Measurements from ENCODE around the gene ZNF678.
"Not testable (repeated sequence)": the region's sequence is repeated elsewhere in the genome, so short reads cannot be mapped to it uniquely, and the experiment has no call there.

The ZNF678 gene

GRCh38 chr1:227556288-227556687 is 7.1 kb upstream of the ZNF678 start:
- DNase-seq, result no peak

GRCh38 chr1:227557962-227558725 is 5.2 kb upstream of the ZNF678 start:
- no peak for DNase-seq

DNA sequence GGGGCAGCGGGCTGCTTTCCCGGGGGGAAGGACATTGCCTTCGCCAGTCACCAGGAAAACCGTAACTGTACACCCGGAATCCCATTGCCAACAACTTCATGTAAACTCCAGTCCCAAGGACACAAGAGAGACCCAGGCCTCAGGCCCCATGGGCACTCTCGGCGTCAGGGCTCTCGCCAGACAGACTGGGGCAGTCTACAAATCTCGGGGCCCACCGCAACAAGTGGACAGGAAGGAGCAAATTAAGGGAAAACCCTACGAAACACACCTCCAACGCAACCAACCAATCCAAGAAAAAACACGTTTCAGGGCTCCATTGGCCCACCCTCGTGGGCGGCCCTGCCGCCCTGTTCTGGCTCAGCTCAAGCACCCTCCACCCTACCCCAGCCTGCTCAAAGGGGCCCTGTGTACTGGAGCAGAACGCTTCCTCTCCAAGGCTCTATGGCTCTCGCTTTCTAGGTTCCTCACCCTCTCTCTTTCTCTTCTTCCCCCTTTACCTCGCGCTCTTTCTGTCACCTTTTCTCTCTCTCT is 4.6 kb upstream of the ZNF678 start:
- DNase-seq, result no peak

- DNase-seq, result no peak
Observed at GRCh38 chr1:227559499-227559898, 3.9 kb upstream of the ZNF678 start.

- no peak for DNase-seq
Observed at GRCh38 chr1:227559926-227560325, 3.4 kb upstream of the ZNF678 start.

DNA sequence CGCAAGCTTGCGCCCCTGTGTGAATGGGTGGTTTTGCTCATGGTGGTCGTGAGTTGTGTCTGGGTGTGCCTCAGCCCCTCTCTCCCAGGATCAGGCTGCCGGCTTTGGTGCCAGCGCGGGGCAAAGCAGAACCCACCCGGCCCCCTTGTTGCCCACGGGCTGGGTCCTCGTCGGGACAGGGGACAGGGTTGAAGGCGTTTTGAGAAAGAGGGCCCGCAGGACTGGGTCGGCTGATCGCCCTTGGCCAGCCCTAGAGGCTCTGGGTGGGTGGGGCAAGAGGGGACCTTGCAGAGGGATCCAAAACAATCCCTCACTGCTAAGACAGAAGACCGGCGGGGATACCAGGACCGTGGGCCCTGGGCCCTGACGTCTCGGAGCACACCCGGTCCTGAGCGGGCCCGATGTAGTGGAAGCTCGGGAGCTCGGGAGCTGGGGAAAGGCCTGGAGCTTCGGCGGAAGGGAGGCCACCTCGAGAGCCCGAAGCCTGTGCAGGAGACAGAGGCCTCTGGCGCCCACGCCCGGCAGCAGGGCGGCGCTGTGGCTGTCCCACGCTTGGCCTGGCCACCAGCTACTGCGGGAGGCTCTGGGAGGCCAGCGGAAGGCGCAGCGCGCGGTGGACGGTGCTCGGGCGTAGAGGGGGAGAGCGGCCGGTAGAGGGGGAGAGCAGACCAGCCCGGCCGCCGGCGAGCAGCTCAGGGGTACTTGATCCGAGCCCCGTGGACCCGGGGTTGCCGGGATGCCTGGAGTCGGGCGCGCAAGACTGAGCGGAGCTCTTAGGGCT is 2.8 kb upstream of the ZNF678 start:
- DNase-seq, result no peak

DNA sequence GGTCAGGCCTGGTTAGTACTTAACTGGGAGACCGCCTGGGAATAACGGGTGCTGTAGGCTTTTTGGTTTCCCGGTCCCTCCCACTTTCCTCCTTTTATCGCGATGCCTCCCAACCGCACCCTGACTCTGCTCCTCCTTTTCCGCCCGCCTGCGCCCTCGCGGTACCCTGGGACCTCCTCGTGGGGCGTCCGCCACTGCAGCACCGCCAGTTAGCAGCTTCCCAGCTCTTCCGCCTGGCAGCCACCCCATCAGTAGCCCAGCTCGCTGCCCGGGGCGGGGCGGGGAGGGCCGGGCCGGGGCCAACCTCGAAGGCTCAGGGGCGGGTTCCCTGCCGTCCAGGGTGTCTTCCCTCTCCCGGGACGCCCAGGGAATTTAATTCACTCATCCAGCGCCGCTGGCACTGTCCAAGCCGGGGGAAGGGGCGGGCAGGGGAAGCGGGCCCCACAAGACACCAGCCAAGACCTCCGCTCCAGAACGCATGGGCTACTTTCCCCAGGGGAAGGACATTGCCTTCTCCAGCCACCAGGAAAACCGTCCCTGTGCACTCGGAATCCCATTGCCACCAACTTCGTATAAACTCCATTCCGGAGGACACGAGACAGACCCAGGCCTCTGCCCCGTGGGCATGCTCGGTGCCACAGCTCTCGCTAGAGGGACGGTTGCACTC is 2.0 kb upstream of the ZNF678 start:
- DNase-seq, result no peak

DNA sequence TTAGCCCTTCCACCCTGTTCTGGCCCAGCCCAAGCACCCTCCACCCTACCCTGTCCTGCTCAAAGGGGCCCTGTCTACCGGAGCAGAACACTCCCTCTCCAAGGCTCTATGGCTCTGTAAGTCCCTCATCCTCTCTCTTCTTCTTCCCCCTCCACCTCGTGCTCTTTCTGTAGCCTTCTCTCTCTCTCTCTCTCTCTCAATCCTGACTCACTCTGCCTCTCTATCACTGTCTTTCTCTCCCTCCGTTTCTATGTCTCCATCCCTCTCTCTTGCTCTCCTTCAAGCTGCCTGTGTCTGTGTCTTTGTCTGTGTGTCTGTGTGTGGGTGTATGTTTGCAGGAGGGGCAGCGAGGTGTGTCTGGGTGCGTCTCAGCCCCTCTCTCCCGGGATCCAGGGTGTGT is 1.3 kb upstream of the ZNF678 start:
- DNase-seq, result no peak

- no peak for DNase-seq
Observed at GRCh38 chr1:227562933-227563323, 428 bp upstream of the ZNF678 start.

GRCh38 chr1:227567256-227567655 is 3.9 kb downstream of the ZNF678 start:
- no peak for DNase-seq

DNA sequence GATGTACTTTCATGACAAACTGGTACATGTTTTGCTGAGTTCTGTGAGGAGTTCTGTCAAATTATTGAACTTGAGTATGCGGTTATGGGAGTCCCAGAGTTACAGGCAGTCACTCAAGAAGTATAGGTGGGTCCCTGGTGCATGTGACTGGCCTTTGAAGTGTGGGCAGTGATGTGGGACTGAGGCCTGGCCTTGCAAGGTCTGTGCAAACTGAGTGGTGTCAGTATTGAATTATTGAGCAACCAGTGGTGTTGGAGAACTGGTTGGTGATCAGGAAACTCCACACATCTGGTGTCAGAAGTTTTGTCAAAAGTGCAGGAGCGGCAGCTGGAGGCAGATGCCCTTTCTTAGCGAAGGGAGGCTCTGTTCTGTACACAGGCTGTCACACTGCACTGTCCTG is 5.2 kb downstream of the ZNF678 start:
- DNase-seq, result no peak

DNA sequence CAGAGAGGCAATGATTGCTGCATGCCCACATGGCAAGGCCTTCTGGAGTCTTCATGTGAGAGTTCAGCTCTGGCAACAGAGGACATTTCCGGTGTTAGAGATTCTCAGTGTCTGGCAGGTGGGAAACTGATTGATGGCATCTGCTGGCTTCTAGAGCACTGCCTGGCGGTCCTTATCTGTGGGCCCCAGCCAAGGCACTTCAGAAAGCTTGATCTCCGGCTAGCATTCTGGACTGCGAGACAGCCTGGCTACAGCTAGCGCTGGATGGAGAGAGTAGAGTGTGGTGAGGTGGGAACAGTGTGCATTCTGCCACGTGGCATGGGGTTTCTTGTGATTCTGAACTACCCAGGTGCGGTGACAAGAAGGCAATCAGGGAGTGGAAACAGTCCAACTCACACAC is 9.4 kb downstream of the ZNF678 start:
- DNase-seq, result no peak

- DNase-seq, result no peak
Observed at GRCh38 chr1:227574926-227575325, 11.6 kb downstream of the ZNF678 start.

- DNase-seq, result no peak
Observed at GRCh38 chr1:227576189-227576588, 12.8 kb downstream of the ZNF678 start.

GRCh38 chr1:227577500-227577899 is 14.1 kb downstream of the ZNF678 start:
- DNase-seq, result no peak

- DNase-seq, result no peak
Observed at GRCh38 chr1:227583354-227583753, 20.0 kb downstream of the ZNF678 start.

DNA sequence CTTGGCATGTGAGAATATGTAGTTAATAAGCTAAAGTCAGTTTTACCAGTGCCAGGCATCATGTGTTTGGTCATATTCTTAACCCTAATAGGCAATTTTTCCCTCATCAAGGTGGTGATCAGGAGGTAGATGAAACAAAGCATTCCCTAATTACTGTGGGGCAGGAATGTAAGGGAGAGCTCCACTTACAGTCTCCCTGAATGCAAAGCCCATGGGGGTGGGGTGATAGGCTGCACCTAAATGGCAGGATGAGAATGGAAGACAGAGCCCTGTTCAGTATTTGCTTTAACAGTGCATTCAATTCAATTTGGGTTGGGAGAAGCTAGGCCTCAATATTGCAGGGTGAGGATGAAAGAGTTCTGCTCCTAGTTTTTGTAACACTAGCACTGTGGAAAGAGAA is 23.4 kb downstream of the ZNF678 start:
- no peak for DNase-seq

DNA sequence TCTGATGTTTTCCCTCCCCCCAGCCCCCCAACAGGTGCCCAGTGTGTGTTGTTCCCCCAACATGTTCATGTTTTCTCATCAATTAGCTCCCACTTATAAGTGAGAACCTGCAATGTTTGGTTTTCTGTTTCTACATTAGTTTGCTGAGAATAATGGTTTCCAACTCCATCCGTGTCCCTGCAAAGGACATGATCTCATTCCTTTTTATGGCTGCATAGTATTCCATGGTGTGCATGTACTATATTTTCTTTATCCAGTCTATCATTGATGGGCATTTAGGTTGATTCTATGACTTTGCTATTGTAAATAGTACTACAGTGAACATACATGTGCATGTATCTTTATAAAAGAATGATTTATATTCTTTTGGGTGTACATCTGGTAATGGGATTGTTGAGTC is 24.6 kb downstream of the ZNF678 start:
- no peak for DNase-seq

DNA sequence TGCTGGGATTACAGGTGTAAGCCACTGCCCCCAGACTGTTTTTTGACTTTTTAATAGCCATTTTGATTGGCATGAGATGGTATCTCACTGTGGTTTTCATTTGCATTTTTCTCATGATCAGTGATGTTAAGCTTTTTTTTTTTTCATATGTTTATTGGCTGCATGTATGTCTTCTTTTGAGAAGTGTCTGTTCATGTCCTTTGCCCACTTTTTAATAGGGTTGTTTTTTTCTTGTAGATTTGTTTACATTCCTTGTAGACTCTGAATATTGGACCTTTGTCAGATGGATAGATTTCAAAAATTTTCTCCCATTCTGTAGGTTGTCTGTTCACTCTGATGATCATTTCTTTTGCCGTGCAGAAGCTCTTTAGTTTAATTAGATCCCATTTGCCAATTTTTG is 25.4 kb downstream of the ZNF678 start:
- DNase-seq, result not testable (repeated sequence)

DNA sequence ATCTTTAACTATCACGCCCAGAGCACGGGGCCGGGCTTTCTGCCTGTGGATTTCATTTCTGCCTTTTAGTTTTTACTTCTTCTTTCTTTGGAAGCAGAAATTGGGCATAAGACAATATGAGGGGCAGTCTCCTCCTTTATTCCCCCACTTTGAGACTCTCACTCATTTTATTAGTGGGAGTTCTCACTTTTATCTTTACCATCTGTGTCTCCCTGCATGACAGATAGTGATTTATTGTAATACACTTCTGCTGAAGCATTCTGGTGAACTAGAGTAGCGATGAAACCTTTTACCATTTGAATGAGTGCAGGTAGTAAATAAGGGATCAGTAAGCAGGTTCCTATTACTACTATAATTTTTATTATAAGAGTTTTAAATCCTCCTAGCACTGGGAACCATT is 26.4 kb downstream of the ZNF678 start:
- not testable (repeated sequence) for DNase-seq

GRCh38 chr1:227596222-227596621 is 32.9 kb downstream of the ZNF678 start:
- DNase-seq, result not testable (repeated sequence)

GRCh38 chr1:227603327-227603726 is 40.0 kb downstream of the ZNF678 start:
- no peak for DNase-seq

GRCh38 chr1:227604446-227604845 is 41.1 kb downstream of the ZNF678 start:
- DNase-seq, result no peak

- not testable (repeated sequence) for DNase-seq
Observed at GRCh38 chr1:227606271-227606670, 42.9 kb downstream of the ZNF678 start.

Measured in cerebellar nuclear complex (tissue), 1 donor.